NOMO-1 treated with DMSO at 0.1 percent for 48 hours (cell line): ENCODE data around the gene CDC25C.

ENCODE experiments used
- DNase-seq: peaks from one replicate; lab custom pipeline; 2025; ENCODE audit not compliant: unreplicated experiment; lab: John Stamatoyannopoulos, UW

Gene CDC25C

GRCh38 chr5:138331449-138332368, at the start of gene CDC25C:
CDC25C (minus strand) TSS chr5:138331804; CDS start chr5:138331180, 624 bp downstream.
- DNase-seq = peak; percentile 99

DNA sequence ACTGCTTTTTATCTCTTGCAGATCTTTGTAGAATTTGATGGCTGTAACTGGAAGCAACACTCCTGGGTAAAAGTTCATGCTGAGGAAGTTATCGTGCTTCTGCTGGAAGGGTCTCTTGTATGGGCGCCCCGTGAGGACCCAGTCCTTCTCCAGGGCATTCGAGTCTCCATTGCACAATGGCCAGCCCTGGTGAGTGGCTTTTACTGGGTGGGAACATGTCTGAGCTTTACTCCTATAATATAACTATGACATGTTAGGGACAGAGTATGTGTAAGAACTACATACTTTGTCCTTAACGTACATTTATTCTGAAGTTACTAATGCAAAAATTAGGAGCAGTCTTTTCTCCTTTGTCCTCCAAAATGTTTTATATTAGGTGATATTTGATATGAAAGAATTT, 41.0 kb upstream of the CDC25C start:
- no peak for DNase-seq

GRCh38 chr5:138372225-138372624, 40.6 kb upstream of the CDC25C start:
- no peak for DNase-seq

DNA sequence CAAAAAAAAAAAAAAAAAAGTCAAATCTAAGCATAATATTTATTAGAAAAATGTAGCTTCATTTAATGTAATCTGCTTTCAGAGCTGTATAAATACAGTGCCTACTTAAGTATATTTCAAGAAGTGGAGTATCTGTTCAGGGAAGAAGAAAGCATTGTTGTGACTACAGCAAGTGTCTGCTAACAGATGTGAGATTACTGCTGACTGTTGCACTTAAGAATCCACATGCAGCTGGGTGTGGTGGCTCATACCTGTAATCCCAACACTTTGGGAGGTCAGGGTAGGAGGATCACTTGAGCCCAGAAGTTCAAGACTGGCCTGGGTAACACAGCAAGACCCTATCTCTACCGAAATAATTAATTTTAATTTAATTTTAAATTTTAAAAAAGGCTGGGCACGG, 39.9 kb upstream of the CDC25C start:
- no peak for DNase-seq

DNA sequence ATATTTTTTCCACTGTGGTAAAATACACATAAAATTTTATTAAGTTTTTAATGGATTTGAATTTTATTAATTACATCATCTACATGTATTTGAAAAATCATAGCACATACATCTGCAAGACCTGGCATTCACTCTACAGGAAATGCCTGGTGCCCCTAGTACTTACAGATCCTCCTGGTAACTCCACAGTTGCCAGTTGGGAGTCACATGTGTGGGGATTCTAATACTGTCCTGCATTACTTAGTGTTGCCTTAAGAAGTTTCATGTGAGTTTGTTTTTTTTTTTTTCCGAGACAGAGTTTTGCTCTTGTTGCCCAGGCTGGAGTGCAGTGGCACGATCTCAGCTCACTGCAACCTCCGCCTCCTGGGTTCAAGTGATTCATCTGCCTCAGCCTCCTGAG, 38.9 kb upstream of the CDC25C start:
- DNase-seq = no peak

DNA sequence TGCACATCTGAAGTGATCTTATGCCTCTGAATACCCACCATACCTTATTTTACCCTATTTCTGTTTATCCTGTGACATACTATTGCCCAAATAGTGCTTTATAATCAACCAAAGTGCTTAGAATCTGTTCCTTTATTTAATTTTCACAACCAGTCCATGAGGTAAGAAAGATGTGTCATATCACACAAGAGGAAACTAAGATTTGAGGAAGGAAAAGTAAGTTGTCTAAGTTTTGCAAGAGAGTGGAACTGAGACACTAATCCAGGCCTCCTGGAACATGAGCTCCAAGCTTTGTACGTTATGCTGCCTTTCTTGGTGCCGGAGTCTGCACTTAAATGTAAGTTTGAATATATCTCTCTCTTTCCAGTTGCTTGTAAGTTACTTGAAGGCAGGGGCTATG, 38.1 kb upstream of the CDC25C start:
- peak; percentile 96 for DNase-seq

DNA sequence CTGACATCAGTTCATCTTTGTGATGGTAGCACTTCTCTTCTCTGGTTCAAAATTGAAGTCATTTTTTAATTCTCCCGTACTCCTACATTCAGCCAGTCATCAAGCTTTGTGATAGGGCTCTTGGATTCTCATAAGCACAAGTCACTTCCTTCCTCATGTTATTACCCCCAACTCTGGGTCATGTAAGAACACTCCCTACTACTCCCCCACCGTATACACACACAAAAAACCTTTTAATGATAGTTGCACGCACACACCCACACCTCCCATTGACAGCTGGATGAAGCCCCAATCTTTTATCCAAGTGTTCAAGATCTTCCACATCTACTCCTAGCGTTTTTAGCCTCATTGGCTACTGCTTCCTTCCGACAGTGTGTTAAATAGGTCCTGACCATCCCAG, 37.7 kb upstream of the CDC25C start:
- DNase-seq = peak; percentile 56

GRCh38 chr5:138366632-138367382, 35.2 kb upstream of the CDC25C start:
- DNase-seq = no peak

DNA sequence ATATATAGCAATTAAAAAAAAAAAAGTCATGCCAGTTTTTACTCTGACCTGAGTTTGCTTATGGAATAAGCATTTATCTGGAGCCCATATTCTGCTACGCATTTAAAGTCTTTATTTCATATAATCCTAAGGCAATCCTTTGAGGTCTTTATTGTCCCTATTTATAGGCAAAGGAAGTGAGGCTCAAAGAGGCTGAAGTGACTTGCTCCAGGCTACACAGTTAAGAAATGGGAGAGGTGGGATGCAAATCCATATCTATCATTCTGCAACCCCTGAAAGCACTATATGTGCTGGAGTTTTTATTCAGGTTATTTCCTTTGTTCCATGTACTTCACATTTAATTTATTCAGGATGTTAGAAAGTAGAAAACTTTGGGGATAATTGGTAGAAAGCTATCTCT, 33.0 kb upstream of the CDC25C start:
- DNase-seq = no peak

GRCh38 chr5:138360941-138361452, 29.4 kb upstream of the CDC25C start:
- DNase-seq = no peak

DNA sequence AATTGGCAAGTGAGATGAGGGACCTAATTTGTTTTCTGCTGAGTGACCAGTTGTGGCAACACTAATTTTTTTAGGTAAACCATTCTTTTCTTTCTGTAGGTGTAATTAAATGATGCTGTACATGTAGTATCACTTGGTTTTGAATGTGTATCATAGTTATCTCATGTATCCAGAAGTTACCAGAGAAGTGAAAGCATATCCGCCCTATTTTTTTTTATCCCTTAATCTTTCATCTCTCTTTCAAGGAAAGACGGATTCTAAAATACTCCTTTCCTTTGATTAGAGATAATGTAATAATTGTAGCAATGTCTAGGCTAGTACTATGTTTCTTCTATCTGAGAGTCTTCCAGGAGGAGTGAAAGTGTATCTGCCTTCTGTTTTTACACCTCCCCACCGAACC, 28.0 kb upstream of the CDC25C start:
- no peak for DNase-seq

DNA sequence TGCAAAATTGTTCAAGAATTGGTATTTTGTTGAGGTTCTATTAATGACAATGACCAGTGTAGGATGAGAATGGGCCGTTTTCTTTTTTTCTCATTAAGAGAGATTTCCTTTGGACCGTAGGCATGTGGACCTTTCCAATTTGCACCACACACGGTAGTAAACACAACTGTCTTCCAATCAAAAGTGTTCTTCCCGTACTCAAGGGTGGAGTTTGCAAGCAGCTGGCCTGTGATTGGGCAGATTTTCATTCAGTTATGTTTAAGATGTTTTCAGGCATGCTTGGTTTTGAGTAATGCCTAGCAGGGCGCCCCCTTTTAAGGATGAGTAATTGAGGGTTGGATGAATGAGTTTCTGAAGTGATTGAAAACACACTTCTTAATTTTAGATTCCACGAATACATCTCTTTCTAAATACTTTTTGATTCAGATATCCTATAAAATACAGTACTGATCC, 23.3 kb upstream of the CDC25C start:
- DNase-seq = peak; percentile 58

- DNase-seq = no peak
These were observed 22.8 kb upstream of the CDC25C start for GRCh38 chr5:138354387-138354786.

DNA sequence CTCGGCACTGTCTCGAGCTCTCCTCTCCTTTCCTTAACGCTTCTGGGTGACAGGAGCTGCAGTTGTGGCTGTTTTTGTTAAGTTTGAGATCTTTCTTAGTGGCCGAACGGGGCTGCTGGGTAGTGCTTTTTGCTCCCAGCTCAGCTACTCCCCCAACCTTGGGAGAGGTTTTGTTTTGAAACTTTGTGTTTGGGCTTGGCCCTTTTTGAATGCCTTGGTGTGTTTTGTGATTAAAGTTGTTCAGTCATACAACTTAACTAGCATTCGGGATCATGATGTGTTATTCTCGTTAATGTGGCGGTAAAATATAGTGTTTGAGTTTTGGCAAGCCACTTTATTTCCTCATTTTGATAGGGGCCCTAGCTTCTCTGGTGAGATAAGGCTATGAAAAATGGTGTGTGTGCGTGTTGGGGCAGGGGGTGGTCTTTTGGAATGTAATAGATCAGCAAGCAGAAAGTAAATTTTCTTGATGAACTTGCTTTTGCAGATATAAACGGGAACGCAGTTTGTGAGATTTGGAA, 22.0 kb upstream of the CDC25C start:
- DNase-seq = peak; percentile 19

- DNase-seq = peak; percentile 68
These were observed 21.3 kb upstream of the CDC25C start for GRCh38 chr5:138352722-138353559.

- peak; percentile 79 for DNase-seq
These were observed 20.6 kb upstream of the CDC25C start, which contains the start of gene KDM3B for GRCh38 chr5:138352071-138352721. KDM3B (plus strand) TSS chr5:138352685; CDS start chr5:138352796, 111 bp downstream.

GRCh38 chr5:138351517-138351916, 19.9 kb upstream of the CDC25C start:
- DNase-seq = no peak

DNA sequence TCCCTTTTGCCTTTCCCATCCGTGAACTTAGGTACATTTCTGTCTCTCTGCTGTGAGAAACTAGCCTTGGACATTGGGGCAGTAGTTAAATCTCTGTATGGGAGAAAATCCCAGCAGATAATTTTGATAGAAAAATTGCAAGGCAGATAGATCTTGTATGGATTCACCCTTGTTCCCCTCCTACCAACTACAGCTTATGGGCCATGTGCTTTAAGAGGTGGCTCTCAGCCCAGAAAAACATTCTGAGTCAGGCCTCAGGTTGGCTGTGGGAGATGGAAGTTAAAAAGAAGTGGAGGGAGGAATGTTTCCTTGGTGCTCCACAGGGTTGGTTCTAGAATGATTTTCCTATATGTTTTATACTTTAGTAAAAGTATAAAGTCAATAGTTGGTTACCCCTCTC, 19.5 kb upstream of the CDC25C start:
- no peak for DNase-seq

DNA sequence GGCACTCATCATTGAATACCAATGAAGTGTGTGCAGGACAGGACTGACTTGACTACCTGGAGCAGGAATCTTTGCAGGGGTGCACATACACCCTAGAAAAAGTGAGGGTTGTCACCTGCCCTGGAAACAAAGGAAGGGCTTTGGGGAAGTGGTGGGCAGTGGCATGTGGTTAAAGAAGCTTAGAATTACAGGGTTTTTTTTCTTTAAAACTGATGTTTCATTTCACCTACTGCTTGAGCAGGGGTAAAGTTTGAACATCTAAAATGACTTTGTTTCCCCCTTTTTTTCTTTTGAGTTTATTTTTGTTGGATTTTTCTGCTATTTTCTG, 18.9 kb upstream of the CDC25C start:
- DNase-seq = no peak

GRCh38 chr5:138349852-138350562, 18.4 kb upstream of the CDC25C start:
- DNase-seq = no peak
